ENCODE measurements around the gene AMPH.
A peak's percentile ranks its signal among the peaks of the same experiment; 100 is the strongest.

AMPH gene

GRCh38 chr7:38630720-38631673 lies at the start of gene AMPH:
Gene AMPH, minus strand, starts transcription at chr7:38631373. Its CDS starts 22 bp downstream, at chr7:38631351.
- DNase-seq (ENCODE audit: low spot score), result no peak

GRCh38 chr7:38679419-38679818 lies 48.2 kb upstream of the AMPH start:
- no peak for DNase-seq (ENCODE audit: low spot score)

- no peak for DNase-seq (ENCODE audit: low spot score)
Observed at GRCh38 chr7:38678698-38679054, 47.5 kb upstream of the AMPH start.

GRCh38 chr7:38677981-38678697 lies 47.0 kb upstream of the AMPH start:
- DNase-seq (ENCODE audit: low spot score), result no peak

- no peak for DNase-seq (ENCODE audit: low spot score)
Observed at GRCh38 chr7:38675494-38676106, 44.4 kb upstream of the AMPH start.

GRCh38 chr7:38674513-38674912 lies 43.3 kb upstream of the AMPH start:
- DNase-seq (ENCODE audit: low spot score), result no peak

- DNase-seq (ENCODE audit: low spot score), result no peak
Observed at GRCh38 chr7:38673795-38674194, 42.6 kb upstream of the AMPH start.

- no peak for DNase-seq (ENCODE audit: low spot score)
Observed at GRCh38 chr7:38671911-38672905, 41.0 kb upstream of the AMPH start.

- DNase-seq (ENCODE audit: low spot score), result no peak
Observed at GRCh38 chr7:38669965-38670520, 38.9 kb upstream of the AMPH start.

GRCh38 chr7:38664972-38665371 lies 33.8 kb upstream of the AMPH start:
- no peak for DNase-seq (ENCODE audit: low spot score)

- peak; percentile 44 for DNase-seq (ENCODE audit: low spot score)
Observed at GRCh38 chr7:38660427-38661099, 29.4 kb upstream of the AMPH start.

GRCh38 chr7:38659931-38660330 lies 28.8 kb upstream of the AMPH start:
- DNase-seq (ENCODE audit: low spot score), result no peak

- DNase-seq (ENCODE audit: low spot score), result no peak
Observed at GRCh38 chr7:38658921-38659320, 27.7 kb upstream of the AMPH start.

GRCh38 chr7:38656968-38657367 lies 25.8 kb upstream of the AMPH start:
- DNase-seq (ENCODE audit: low spot score), result no peak

- DNase-seq (ENCODE audit: low spot score), result no peak
Observed at GRCh38 chr7:38655833-38656774, 24.9 kb upstream of the AMPH start.

GRCh38 chr7:38637957-38638356 lies 6.8 kb upstream of the AMPH start:
- no peak for DNase-seq (ENCODE audit: low spot score)

- no peak for DNase-seq (ENCODE audit: low spot score)
Observed at GRCh38 chr7:38632411-38632810, 1.2 kb upstream of the AMPH start.

- no peak for DNase-seq (ENCODE audit: low spot score)
Observed at GRCh38 chr7:38629651-38630510, 1.3 kb downstream of the AMPH start.

Data from HuH-7 (cell line).